ENCODE data around the gene MAGOHB. TPM values are rescaled to one million over a fixed set of nuclear protein-coding genes. Genes with fewer than 3 reads are reported as not detected.

The MAGOHB gene
- total RNA-seq, 3 donors from 2014 or later (not counting 1 experiment from before 2014, with no cell fraction given), result 13.0 to 16.3 (median 13.1) TPM

DNA sequence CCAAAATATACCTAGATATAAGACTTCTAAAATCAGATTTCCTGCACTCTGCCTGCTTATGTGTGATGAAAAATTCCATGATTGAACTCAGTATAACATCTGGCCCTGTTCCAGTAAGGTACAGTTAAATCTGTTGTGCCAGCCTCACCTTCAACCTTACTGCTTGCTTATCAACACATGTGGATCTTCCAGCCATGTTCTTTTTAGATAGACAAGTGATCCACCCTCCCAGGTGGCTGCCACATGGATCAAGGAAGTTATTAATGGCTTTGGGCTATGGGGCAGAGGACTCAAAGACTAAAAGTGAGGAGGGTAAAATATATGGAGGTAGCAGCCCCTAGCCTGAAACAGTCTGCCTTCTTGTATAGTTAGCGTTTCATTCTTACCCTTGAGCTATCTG is 25.3 kb upstream of the MAGOHB start:
- peaks cover 10 to 11% of the 10 kb centered on the region in 2 donors for H3K27me3 Mint-ChIP-seq (ENCODE audit: low read depth in 2 of 2)
- H3K4me3 ChIP-seq (ENCODE audit: low read length), result no peak overlapping the region
- no peaks in the 10 kb centered on the region for H3K36me3 Mint-ChIP-seq
- no peak overlapping the region for H3K4me3 Mint-ChIP-seq
- intact Hi-C loops (cut with micrococcal nuclease), result no loop called here
- H3K4me1 ChIP-seq (ENCODE audit: control insufficient read depth, insufficient read depth, low read length), result no peaks in the 10 kb centered on the region
- no peak overlapping the region for H3K27ac ChIP-seq (ENCODE audit: low read length)
- no peaks in the 10 kb centered on the region for H3K4me1 Mint-ChIP-seq
- 100% methylated on average over 1 of the region's 1 CpG for WGBS (ENCODE audit: insufficient coverage)
- DNase-seq (no peak), ATAC-seq (no peak)
- H3K36me3 ChIP-seq (ENCODE audit: control insufficient read depth, insufficient read depth, low read length), result no peaks in the 10 kb centered on the region
- no peaks in the 10 kb centered on the region for H3K9me3 ChIP-seq (ENCODE audit: control insufficient read depth, insufficient read depth, low read length)
- no peak overlapping the region for H3K27ac Mint-ChIP-seq
- H3K9me3 Mint-ChIP-seq, result no peaks in the 10 kb centered on the region
- no peaks in the 10 kb centered on the region for H3K27me3 ChIP-seq (ENCODE audit: control insufficient read depth, insufficient read depth, low read length)
- TF ChIP-seq, protein P1, sequence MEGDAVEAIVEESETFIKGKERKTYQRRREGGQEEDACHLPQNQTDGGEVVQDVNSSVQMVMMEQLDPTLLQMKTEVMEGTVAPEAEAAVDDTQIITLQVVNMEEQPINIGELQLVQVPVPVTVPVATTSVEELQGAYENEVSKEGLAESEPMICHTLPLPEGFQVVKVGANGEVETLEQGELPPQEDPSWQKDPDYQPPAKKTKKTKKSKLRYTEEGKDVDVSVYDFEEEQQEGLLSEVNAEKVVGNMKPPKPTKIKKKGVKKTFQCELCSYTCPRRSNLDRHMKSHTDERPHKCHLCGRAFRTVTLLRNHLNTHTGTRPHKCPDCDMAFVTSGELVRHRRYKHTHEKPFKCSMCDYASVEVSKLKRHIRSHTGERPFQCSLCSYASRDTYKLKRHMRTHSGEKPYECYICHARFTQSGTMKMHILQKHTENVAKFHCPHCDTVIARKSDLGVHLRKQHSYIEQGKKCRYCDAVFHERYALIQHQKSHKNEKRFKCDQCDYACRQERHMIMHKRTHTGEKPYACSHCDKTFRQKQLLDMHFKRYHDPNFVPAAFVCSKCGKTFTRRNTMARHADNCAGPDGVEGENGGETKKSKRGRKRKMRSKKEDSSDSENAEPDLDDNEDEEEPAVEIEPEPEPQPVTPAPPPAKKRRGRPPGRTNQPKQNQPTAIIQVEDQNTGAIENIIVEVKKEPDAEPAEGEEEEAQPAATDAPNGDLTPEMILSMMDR (IDR thresholded peaks at IDR 0.05), result no peak

DNA sequence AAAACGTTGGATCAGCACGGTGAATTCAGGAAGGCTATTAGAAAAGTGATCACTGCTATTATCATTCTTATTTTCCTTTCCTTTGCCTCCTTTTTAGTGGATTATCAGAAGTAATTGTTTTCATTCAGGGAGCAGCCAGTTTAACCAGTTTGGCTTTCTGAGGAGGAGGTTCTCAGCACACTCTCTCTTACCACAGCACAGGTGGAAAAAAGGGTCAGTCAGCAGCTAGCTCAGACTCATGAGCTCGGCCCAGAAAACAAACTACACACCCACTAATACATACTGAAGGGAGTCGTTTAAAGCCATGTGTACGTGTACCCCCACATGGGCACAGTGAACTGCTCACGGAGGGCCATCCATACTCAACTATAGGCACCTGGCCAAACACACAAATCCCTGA is 23.2 kb upstream of the MAGOHB start:
- TF ChIP-seq, protein P1 (IDR thresholded peaks at IDR 0.05), result no peak
- Histone ChIP-seq H3K4me3 (ENCODE audit: low read length) (no peak overlapping the region), H3K36me3 (ENCODE audit: control insufficient read depth, insufficient read depth, low read length) (no peaks in the 10 kb centered on the region), H3K4me1 (ENCODE audit: control insufficient read depth, insufficient read depth, low read length) (no peaks in the 10 kb centered on the region), H3K27ac (ENCODE audit: low read length) (no peak overlapping the region), H3K27me3 (ENCODE audit: control insufficient read depth, insufficient read depth, low read length) (no peaks in the 10 kb centered on the region), H3K9me3 (ENCODE audit: control insufficient read depth, insufficient read depth, low read length) (no peaks in the 10 kb centered on the region)
- peaks cover 6 to 10% of the 10 kb centered on the region in 2 donors for H3K27me3 Mint-ChIP-seq (ENCODE audit: low read depth in 2 of 2)
- no peak overlapping the region for H3K27ac Mint-ChIP-seq
- 69% methylated on average over 5 of the region's 6 CpGs for WGBS (ENCODE audit: insufficient coverage)
- no peak overlapping the region for H3K4me3 Mint-ChIP-seq
- no peaks in the 10 kb centered on the region for H3K36me3 Mint-ChIP-seq
- H3K4me1 Mint-ChIP-seq, result no peaks in the 10 kb centered on the region
- intact Hi-C loops (cut with micrococcal nuclease), result no loop called here
- H3K9me3 Mint-ChIP-seq, result no peaks in the 10 kb centered on the region
- DNase-seq, result no peak
- ATAC-seq, result no peak

DNA sequence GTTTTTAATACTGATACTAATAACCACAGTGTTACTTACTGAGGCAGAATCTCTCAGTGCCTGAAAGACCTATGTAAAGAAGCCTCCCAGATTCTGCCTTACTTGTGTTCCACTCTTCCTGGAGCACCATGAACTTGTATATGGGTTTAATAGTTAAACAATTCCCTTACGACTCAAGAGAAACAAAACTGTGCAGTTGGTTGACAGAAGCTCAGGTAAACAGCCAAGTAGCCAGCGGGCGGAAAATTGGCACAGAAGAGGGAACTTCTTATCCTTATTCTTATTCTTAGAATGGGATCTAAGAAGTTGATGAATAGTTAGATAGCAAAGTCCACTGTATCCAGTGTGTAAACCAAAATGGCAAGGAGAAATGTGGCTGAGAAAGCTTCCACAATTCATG is 22.7 kb upstream of the MAGOHB start:
- Histone ChIP-seq H3K4me3 (ENCODE audit: low read length) (no peak overlapping the region), H3K9me3 (ENCODE audit: control insufficient read depth, insufficient read depth, low read length) (no peaks in the 10 kb centered on the region), H3K4me1 (ENCODE audit: control insufficient read depth, insufficient read depth, low read length) (no peaks in the 10 kb centered on the region), H3K36me3 (ENCODE audit: control insufficient read depth, insufficient read depth, low read length) (no peaks in the 10 kb centered on the region), H3K27ac (ENCODE audit: low read length) (no peak overlapping the region), H3K27me3 (ENCODE audit: control insufficient read depth, insufficient read depth, low read length) (no peaks in the 10 kb centered on the region)
- TF ChIP-seq, protein P1 (IDR thresholded peaks at IDR 0.05), result no peak
- ATAC-seq (no peak), DNase-seq (no peak)
- Mint-ChIP-seq H3K27me3 (ENCODE audit: low read depth in 2 of 2) (peaks cover 6 to 10% of the 10 kb centered on the region in 2 donors), H3K4me3 (no peak overlapping the region), H3K27ac (no peak overlapping the region), H3K36me3 (no peaks in the 10 kb centered on the region), H3K9me3 (no peaks in the 10 kb centered on the region), H3K4me1 (no peaks in the 10 kb centered on the region)
- intact Hi-C loops (cut with micrococcal nuclease), result no loop called here
- 100% methylated on average over 3 of the region's 3 CpGs for WGBS (ENCODE audit: insufficient coverage)

DNA sequence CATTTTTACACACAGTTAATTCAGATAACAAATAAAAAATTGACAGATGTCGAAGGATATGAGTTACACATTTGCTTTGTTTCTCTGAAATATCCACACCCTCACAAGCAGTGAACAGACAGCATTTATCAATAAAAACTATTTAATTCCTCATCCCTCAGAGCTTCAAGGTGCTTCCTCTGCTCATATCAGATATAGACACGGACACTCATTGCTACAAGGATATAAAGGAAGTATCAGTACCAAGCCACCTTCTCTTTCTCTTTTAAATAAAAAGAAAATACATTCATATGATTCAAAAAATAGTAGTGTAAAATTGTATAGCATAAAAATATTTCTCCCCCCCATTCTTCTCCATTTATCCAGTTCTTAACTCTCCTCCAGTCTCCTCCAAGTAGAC is 21.9 kb upstream of the MAGOHB start:
- 100% methylated on average over 1 of the region's 2 CpGs for WGBS (ENCODE audit: insufficient coverage)
- peaks cover 6 to 10% of the 10 kb centered on the region in 2 donors for H3K27me3 Mint-ChIP-seq (ENCODE audit: low read depth in 2 of 2)
- H3K4me3 Mint-ChIP-seq, result no peak overlapping the region
- Histone ChIP-seq H3K4me1 (ENCODE audit: control insufficient read depth, insufficient read depth, low read length) (no peaks in the 10 kb centered on the region), H3K27ac (ENCODE audit: low read length) (no peak overlapping the region), H3K9me3 (ENCODE audit: control insufficient read depth, insufficient read depth, low read length) (no peaks in the 10 kb centered on the region), H3K4me3 (ENCODE audit: low read length) (no peak overlapping the region), H3K36me3 (ENCODE audit: control insufficient read depth, insufficient read depth, low read length) (no peaks in the 10 kb centered on the region), H3K27me3 (ENCODE audit: control insufficient read depth, insufficient read depth, low read length) (no peaks in the 10 kb centered on the region)
- no peaks in the 10 kb centered on the region for H3K4me1 Mint-ChIP-seq
- no peaks in the 10 kb centered on the region for H3K9me3 Mint-ChIP-seq
- TF ChIP-seq, protein P1 (IDR thresholded peaks at IDR 0.05), result no peak
- intact Hi-C loops (cut with micrococcal nuclease), result no loop called here
- H3K27ac Mint-ChIP-seq, result no peak overlapping the region
- no peaks in the 10 kb centered on the region for H3K36me3 Mint-ChIP-seq
- DNase-seq (no peak), ATAC-seq (no peak)
